ENCODE results near the gene XRN1. TPM values are rescaled to one million over a fixed set of nuclear protein-coding genes. Genes with fewer than 3 reads are reported as not detected.

Gene XRN1, protein sequence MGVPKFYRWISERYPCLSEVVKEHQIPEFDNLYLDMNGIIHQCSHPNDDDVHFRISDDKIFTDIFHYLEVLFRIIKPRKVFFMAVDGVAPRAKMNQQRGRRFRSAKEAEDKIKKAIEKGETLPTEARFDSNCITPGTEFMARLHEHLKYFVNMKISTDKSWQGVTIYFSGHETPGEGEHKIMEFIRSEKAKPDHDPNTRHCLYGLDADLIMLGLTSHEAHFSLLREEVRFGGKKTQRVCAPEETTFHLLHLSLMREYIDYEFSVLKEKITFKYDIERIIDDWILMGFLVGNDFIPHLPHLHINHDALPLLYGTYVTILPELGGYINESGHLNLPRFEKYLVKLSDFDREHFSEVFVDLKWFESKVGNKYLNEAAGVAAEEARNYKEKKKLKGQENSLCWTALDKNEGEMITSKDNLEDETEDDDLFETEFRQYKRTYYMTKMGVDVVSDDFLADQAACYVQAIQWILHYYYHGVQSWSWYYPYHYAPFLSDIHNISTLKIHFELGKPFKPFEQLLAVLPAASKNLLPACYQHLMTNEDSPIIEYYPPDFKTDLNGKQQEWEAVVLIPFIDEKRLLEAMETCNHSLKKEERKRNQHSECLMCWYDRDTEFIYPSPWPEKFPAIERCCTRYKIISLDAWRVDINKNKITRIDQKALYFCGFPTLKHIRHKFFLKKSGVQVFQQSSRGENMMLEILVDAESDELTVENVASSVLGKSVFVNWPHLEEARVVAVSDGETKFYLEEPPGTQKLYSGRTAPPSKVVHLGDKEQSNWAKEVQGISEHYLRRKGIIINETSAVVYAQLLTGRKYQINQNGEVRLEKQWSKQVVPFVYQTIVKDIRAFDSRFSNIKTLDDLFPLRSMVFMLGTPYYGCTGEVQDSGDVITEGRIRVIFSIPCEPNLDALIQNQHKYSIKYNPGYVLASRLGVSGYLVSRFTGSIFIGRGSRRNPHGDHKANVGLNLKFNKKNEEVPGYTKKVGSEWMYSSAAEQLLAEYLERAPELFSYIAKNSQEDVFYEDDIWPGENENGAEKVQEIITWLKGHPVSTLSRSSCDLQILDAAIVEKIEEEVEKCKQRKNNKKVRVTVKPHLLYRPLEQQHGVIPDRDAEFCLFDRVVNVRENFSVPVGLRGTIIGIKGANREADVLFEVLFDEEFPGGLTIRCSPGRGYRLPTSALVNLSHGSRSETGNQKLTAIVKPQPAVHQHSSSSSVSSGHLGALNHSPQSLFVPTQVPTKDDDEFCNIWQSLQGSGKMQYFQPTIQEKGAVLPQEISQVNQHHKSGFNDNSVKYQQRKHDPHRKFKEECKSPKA (N-terminal part only)
- total RNA-seq: 10 to 100 TPM; 16.1 to 19.4 TPM

DNA sequence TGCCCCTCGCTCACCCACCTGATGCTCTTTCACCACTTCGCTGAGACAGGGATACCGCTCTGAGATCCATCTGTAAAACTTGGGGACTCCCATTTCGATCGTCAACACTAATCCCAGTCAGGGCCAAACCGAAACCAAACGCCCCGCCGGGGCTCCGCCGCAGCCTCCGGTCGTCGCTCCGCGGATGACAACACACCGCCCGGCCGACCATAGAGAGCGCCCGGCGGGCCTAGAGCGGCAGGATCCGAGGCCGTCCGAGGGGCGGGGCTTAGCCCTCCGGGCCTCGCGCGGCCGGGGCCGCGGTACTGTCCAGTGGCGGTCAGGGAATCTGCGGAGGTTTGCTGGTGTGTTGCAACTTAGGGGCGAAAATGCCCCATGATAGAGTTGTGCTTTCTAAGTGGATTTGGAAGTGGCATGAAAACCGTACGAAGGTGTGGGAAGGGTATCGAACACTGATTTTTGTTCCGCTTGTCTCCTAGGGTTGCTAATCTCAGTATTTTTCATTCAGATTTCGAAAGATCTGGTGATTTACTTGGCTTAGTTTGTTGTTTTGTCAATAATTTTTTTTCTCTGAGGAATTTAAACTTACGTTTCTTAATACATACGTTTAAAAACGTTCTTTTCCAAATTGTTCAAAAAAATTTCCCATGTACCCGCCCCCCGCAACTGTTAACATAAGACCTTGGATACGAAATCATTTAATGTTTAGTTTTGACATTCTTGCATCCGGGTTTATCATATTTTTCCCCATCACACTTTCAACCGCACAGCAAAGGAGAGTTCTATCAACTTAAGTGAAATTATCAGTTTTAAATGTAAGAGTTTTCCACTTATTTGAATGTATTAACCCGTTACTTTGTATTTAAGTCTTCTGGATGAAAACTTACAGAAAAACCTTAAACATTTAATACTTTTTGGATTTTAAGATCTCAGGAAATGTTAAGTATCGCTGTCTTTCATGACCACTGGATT lies at the start of gene XRN1:
XRN1 (minus strand) TSS at position 186 of the 972 bp plus-strand sequence; CDS start at position 93, 93 bp downstream.
- TF ChIP-seq, protein P1, sequence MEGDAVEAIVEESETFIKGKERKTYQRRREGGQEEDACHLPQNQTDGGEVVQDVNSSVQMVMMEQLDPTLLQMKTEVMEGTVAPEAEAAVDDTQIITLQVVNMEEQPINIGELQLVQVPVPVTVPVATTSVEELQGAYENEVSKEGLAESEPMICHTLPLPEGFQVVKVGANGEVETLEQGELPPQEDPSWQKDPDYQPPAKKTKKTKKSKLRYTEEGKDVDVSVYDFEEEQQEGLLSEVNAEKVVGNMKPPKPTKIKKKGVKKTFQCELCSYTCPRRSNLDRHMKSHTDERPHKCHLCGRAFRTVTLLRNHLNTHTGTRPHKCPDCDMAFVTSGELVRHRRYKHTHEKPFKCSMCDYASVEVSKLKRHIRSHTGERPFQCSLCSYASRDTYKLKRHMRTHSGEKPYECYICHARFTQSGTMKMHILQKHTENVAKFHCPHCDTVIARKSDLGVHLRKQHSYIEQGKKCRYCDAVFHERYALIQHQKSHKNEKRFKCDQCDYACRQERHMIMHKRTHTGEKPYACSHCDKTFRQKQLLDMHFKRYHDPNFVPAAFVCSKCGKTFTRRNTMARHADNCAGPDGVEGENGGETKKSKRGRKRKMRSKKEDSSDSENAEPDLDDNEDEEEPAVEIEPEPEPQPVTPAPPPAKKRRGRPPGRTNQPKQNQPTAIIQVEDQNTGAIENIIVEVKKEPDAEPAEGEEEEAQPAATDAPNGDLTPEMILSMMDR (IDR thresholded peaks at IDR 0.05): no peak
- Histone ChIP-seq H3K36me3 (no peaks in the 10 kb centered on the region), H3K9me3 (no peaks in the 10 kb centered on the region), H3K27ac (peak within 1 kb of the TSS; percentile 95 to 98), H3K4me1 (peaks cover 0 to 16% of the 10 kb centered on the region in 2 donors), H3K4me3 (peak within 1 kb of the TSS; percentile 92 to 98), H3K27me3 (no peaks in the 10 kb centered on the region)
- peak; percentile 93 for DNase-seq (ENCODE audit: low spot score)

DNA sequence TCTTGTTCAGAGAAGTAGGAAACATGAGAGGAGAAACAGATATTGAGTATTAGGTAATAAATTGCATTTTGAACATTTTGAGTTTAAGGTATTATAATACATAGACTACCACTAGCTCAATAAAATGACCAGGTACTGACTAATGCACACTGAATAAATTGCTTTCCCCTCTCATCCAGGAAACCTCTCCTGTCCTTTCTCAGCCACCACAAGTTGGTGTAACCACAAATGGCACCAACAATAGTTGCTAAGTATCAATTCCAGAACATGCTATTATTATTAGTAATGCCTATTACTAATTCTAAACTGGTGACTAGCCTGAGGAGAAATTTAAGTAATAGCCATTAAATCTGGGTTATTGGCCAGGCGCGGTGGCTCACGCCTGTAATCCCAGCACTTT lies 47.3 kb upstream of the XRN1 start:
- H3K36me3 ChIP-seq: peaks cover 57% of the 10 kb centered on the region
- no peaks in the 10 kb centered on the region for H3K4me1 ChIP-seq
- no peaks in the 10 kb centered on the region for H3K27me3 ChIP-seq
- no peak overlapping the region for H3K27ac ChIP-seq
- no peak for DNase-seq (ENCODE audit: low spot score)
- H3K4me3 ChIP-seq: no peak overlapping the region
- TF ChIP-seq, protein P1 (IDR thresholded peaks at IDR 0.05): no peak
- no peaks in the 10 kb centered on the region for H3K9me3 ChIP-seq

DNA sequence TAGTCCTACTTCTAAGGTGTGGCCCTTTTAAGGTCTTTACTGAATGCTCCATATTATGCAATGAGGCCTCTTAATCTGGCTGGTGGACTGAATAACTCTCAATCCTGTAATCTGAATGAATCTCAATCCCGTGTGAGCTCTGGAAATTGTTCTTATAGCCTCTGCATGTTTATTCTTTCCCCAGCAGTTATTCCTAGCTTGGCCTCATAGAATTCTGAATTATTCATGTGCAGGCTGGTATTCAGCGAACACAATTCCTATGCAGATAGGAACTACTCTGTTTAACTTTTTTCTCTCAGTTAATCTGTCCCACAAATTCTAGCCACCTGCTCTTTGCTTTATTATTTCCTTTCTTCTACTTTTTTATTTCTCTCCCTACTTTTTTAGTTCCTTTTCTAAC lies 44.3 kb upstream of the XRN1 start:
- no peak for DNase-seq (ENCODE audit: low spot score)
- Histone ChIP-seq H3K9me3 (no peaks in the 10 kb centered on the region), H3K27ac (no peak overlapping the region), H3K4me1 (no peaks in the 10 kb centered on the region), H3K4me3 (no peak overlapping the region), H3K27me3 (no peaks in the 10 kb centered on the region), H3K36me3 (peaks cover 66% of the 10 kb centered on the region)
- TF ChIP-seq, protein P1 (IDR thresholded peaks at IDR 0.05): no peak

DNA sequence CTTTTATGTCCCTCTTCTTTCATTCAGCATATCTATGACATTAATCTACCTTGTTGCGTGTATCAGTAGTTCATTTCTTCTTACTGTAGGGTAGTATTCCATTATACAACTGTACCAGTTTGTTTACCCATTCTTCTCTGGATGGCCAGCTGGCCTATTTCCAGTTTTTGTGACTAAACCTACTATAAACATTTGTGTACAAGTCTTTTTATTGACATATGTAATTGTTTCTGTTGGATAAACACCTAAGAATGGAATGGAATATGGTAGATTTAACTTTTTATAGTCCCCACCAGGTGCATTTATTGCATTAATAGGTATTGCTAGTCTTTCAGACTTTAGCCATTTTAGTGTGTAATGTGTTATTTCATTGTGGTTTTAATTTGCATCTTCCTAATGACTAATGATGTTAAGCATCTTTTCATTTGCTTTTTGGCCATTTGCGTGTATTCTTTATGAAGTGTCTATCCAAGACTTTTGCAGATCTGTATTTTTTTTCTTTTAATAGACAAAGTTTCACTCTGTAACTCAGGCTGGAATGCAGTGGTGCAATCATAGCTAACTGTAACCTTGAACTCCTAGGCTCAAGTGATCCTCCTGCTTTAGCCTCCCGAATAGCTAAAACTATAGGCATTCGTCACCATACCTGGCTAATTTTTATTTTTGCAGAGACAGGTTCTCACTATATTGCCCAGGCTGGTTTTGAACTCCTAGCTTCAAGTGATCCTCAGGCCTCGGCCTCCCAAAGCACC lies 41.9 kb upstream of the XRN1 start:
- TF ChIP-seq, protein P1 (IDR thresholded peaks at IDR 0.05): no peak
- Histone ChIP-seq H3K27me3 (no peaks in the 10 kb centered on the region), H3K36me3 (peaks cover 70% of the 10 kb centered on the region), H3K27ac (no peak overlapping the region), H3K4me3 (no peak overlapping the region), H3K9me3 (no peaks in the 10 kb centered on the region), H3K4me1 (no peaks in the 10 kb centered on the region)
- no peak for DNase-seq (ENCODE audit: low spot score)
